ENCODE results near the gene LEPROT. TPM values are rescaled to one million over a fixed set of nuclear protein-coding genes. Genes with fewer than 3 reads are reported as not detected.

Gene LEPROT
- total RNA-seq, 1 donor from 2014 or later = 54.5 TPM

GRCh38 chr1:65469126-65469888 lies 48.8 kb downstream of the LEPROT start:
- peaks cover 2% of the 10 kb centered on the region for H3K36me3 Mint-ChIP-seq (ENCODE audit: insufficient read depth)
- no peak for DNase-seq (ENCODE audit: low spot score, unreplicated experiment)
- no peak overlapping the region for H3K27ac Mint-ChIP-seq
- peaks cover 19% of the 10 kb centered on the region for H3K9me3 Mint-ChIP-seq (ENCODE audit: low read depth)
- no peaks in the 10 kb centered on the region for H3K27me3 Mint-ChIP-seq
- no peak overlapping the region for H3K4me3 Mint-ChIP-seq (ENCODE audit: low read depth)
- no peak for TF ChIP-seq CTCF (IDR thresholded peaks at IDR 0.05; ENCODE audit: unreplicated experiment)
- peaks cover 32% of the 10 kb centered on the region for H3K4me1 Mint-ChIP-seq (ENCODE audit: low read depth)

- no peak overlapping the region for H3K4me3 Mint-ChIP-seq (ENCODE audit: low read depth)
- peaks cover 33% of the 10 kb centered on the region for H3K4me1 Mint-ChIP-seq (ENCODE audit: low read depth)
- DNase-seq (ENCODE audit: low spot score, unreplicated experiment) = no peak
- TF ChIP-seq CTCF (IDR thresholded peaks at IDR 0.05; ENCODE audit: unreplicated experiment) = no peak
- H3K27ac Mint-ChIP-seq = no peak overlapping the region
- H3K9me3 Mint-ChIP-seq (ENCODE audit: low read depth) = peaks cover 16% of the 10 kb centered on the region
- H3K36me3 Mint-ChIP-seq (ENCODE audit: insufficient read depth) = peaks cover 2% of the 10 kb centered on the region
- H3K27me3 Mint-ChIP-seq = no peaks in the 10 kb centered on the region
These were observed 49.4 kb downstream of the LEPROT start for GRCh38 chr1:65469889-65470340.

- H3K36me3 Mint-ChIP-seq (ENCODE audit: insufficient read depth) = no peaks in the 10 kb centered on the region
- H3K9me3 Mint-ChIP-seq (ENCODE audit: low read depth) = peaks cover 8% of the 10 kb centered on the region
- H3K4me1 Mint-ChIP-seq (ENCODE audit: low read depth) = peaks cover 33% of the 10 kb centered on the region
- DNase-seq (ENCODE audit: low spot score, unreplicated experiment) = no peak
- H3K4me3 Mint-ChIP-seq (ENCODE audit: low read depth) = no peak overlapping the region
- peak overlapping the region; percentile 30 for H3K27ac Mint-ChIP-seq
- TF ChIP-seq CTCF (IDR thresholded peaks at IDR 0.05; ENCODE audit: unreplicated experiment) = no peak
- H3K27me3 Mint-ChIP-seq = no peaks in the 10 kb centered on the region
These were observed 50.3 kb downstream of the LEPROT start for GRCh38 chr1:65470766-65471165.

- no peak for TF ChIP-seq CTCF (IDR thresholded peaks at IDR 0.05; ENCODE audit: unreplicated experiment)
- Mint-ChIP-seq H3K4me1 (ENCODE audit: low read depth) (peaks cover 33% of the 10 kb centered on the region), H3K27me3 (no peaks in the 10 kb centered on the region), H3K9me3 (ENCODE audit: low read depth) (peaks cover 5% of the 10 kb centered on the region), H3K36me3 (ENCODE audit: insufficient read depth) (no peaks in the 10 kb centered on the region), H3K27ac (peak overlapping the region; percentile 30), H3K4me3 (ENCODE audit: low read depth) (no peak overlapping the region)
- DNase-seq (ENCODE audit: low spot score, unreplicated experiment) = no peak
These were observed 50.9 kb downstream of the LEPROT start for GRCh38 chr1:65471213-65471833.

GRCh38 chr1:65471861-65472332 lies 51.4 kb downstream of the LEPROT start:
- Mint-ChIP-seq H3K27me3 (no peaks in the 10 kb centered on the region), H3K4me1 (ENCODE audit: low read depth) (peaks cover 33% of the 10 kb centered on the region), H3K36me3 (ENCODE audit: insufficient read depth) (no peaks in the 10 kb centered on the region), H3K9me3 (ENCODE audit: low read depth) (no peaks in the 10 kb centered on the region), H3K27ac (no peak overlapping the region), H3K4me3 (ENCODE audit: low read depth) (no peak overlapping the region)
- DNase-seq (ENCODE audit: low spot score, unreplicated experiment) = no peak
- no peak for TF ChIP-seq CTCF (IDR thresholded peaks at IDR 0.05; ENCODE audit: unreplicated experiment)
